WTC11 (cell line): Measurements from ENCODE around the gene TMA7. TPM values are rescaled to one million over a fixed set of nuclear protein-coding genes. Genes with fewer than 3 reads are reported as not detected.

Experiments used
- ATAC-seq: fragments of 200-7000 bp; cut with Tn5 transposase; 2 replicates; pipeline ENCODE4 v1.10.0; 2021; ENCODE audit warnings: mild to moderate bottlenecking, moderate library complexity
- CTCF ChIA-PET: fragments of 300-600 bp; sonication (Branson Sonifier 250); formaldehyde crosslinking; loops from one replicate; lab custom pipeline; 2021; ENCODE audit warnings: antibody characterized with exemption; lab: Charles Lee
- POLR2A ChIA-PET: fragments of 350-600 bp; sonication (Branson Sonifier 250); formaldehyde crosslinking; loops from one replicate; lab custom pipeline; 2021; ENCODE audit warnings: antibody characterized with exemption; lab: Charles Lee
- DNase-seq: peaks from one replicate; pipeline ENCODE4 v3.0.0; 2021; ENCODE audit warnings: low spot score
- H3K27ac Mint-ChIP-seq: 2 replicates; pipeline ENCODE4 v1.8.0; 2021; ENCODE audit warnings: mixed read lengths
- H3K27me3 Mint-ChIP-seq: 2 replicates; pipeline ENCODE4 v1.8.0; 2021; ENCODE audit warnings: low read depth, mild to moderate bottlenecking, moderate library complexity, mixed read lengths
- H3K36me3 Mint-ChIP-seq: 2 replicates; pipeline ENCODE4 v1.8.0; 2021; ENCODE audit warnings: mixed read lengths
- H3K4me1 Mint-ChIP-seq: 2 replicates; pipeline ENCODE4 v1.8.0; 2022; ENCODE audit warnings: mixed read lengths
- H3K4me3 Mint-ChIP-seq: 2 replicates; pipeline ENCODE4 v1.8.0; 2021; ENCODE audit warnings: mild to moderate bottlenecking, moderate library complexity, mixed read lengths
- H3K9me3 Mint-ChIP-seq: 2 replicates; pipeline ENCODE4 v1.8.0; 2021; ENCODE audit warnings: mixed read lengths
- ESRRA ChIP-seq: sonication (generic); formaldehyde crosslinking; IDR thresholded peaks from 2 replicates; pipeline ENCODE4 v1.8.1; 2022; ENCODE audit warnings: mild to moderate bottlenecking, missing genetic modification reagents, borderline replicate concordance
- FOXP1 ChIP-seq: sonication (generic); formaldehyde crosslinking; IDR thresholded peaks from 2 replicates; pipeline ENCODE4 v1.8.0; 2022; ENCODE audit warnings: missing genetic modification reagents, mild to moderate bottlenecking, moderate library complexity, borderline replicate concordance
- GABPB1 ChIP-seq: sonication (generic); formaldehyde crosslinking; IDR thresholded peaks from 2 replicates; pipeline ENCODE4 v1.8.1; 2023; ENCODE audit warnings: mild to moderate bottlenecking, missing genetic modification reagents
- GRHL2 ChIP-seq: fragments of 250-450 bp; sonication (Bioruptor Pico); IDR thresholded peaks from 2 replicates; pipeline ENCODE4 v1.8.0; 2022; ENCODE audit warnings: mild to moderate bottlenecking, moderate library complexity; ENCODE audit not compliant: insufficient replicate concordance, severe bottlenecking
- JAZF1 ChIP-seq: fragments of 250-450 bp; sonication (Bioruptor Pico); IDR thresholded peaks from 2 replicates; pipeline ENCODE4 v1.9.0; 2021; ENCODE audit warnings: moderate library complexity, mild to moderate bottlenecking, inconsistent platforms
- KAT7 ChIP-seq: sonication (generic); formaldehyde crosslinking; IDR thresholded peaks from 2 replicates; pipeline ENCODE4 v1.8.1; 2023; ENCODE audit warnings: missing genetic modification reagents, mild to moderate bottlenecking, borderline replicate concordance
- MXD4 ChIP-seq: fragments of 250-450 bp; sonication (Bioruptor Pico); IDR thresholded peaks from 2 replicates; pipeline ENCODE4 v1.8.0; 2021; ENCODE audit warnings: mild to moderate bottlenecking, moderate library complexity, borderline replicate concordance
- NFE2L1 ChIP-seq: sonication (generic); formaldehyde crosslinking; IDR thresholded peaks from 2 replicates; pipeline ENCODE4 v1.8.1; 2023; ENCODE audit warnings: missing genetic modification reagents
- NFYB ChIP-seq: sonication (generic); formaldehyde crosslinking; conservative IDR thresholded peaks from 2 replicates; pipeline ENCODE4 v1.8.0; 2022; ENCODE audit warnings: low read depth, missing genetic modification reagents
- NR3C1 ChIP-seq: sonication (generic); formaldehyde crosslinking; conservative IDR thresholded peaks from 2 replicates; pipeline ENCODE4 v1.8.1; 2023; ENCODE audit warnings: low read depth, mild to moderate bottlenecking, missing genetic modification reagents
- OVOL2 ChIP-seq: fragments of 250-450 bp; sonication (Bioruptor Pico); IDR thresholded peaks from 2 replicates; pipeline ENCODE4 v1.9.0; 2021; ENCODE audit warnings: mild to moderate bottlenecking, borderline replicate concordance
- SMAD3 ChIP-seq: sonication (generic); formaldehyde crosslinking; IDR thresholded peaks from 2 replicates; pipeline ENCODE4 v1.8.0; 2022; ENCODE audit warnings: missing genetic modification reagents, mild to moderate bottlenecking, borderline replicate concordance
- ZNF138 ChIP-seq: sonication (generic); formaldehyde crosslinking; conservative IDR thresholded peaks from 2 replicates; pipeline ENCODE4 v1.8.1; 2022; ENCODE audit warnings: mild to moderate bottlenecking, moderate library complexity, missing genetic modification reagents
- ZNF219 ChIP-seq: sonication (generic); formaldehyde crosslinking; IDR thresholded peaks from 2 replicates; pipeline ENCODE4 v1.8.0; 2023; ENCODE audit warnings: missing genetic modification reagents, mild to moderate bottlenecking, borderline replicate concordance
- ZNF263 ChIP-seq: sonication (generic); formaldehyde crosslinking; IDR thresholded peaks from 2 replicates; pipeline ENCODE4 v1.8.1; 2022; ENCODE audit warnings: low read depth, mild to moderate bottlenecking, moderate library complexity, missing genetic modification reagents
- total RNA-seq: library from RNA; stranded (reverse); gene quantifications from 3 replicates; pipeline ENCODE4 v1.2.3, GENCODE V29; 2021
- TF ChIP-seq, protein P1 (sequence below): sonication (generic); formaldehyde crosslinking; IDR thresholded peaks from 2 replicates; pipeline ENCODE4 v1.8.0; 2022; ENCODE audit warnings: missing genetic modification reagents
- TF ChIP-seq, protein P2 (sequence below): sonication (generic); formaldehyde crosslinking; IDR thresholded peaks from 2 replicates; pipeline ENCODE4 v1.8.1; 2023; ENCODE audit warnings: mild to moderate bottlenecking, missing genetic modification reagents, moderate library complexity
- TF ChIP-seq, protein P3 (sequence below): fragments of 250-450 bp; sonication (Bioruptor Pico); IDR thresholded peaks from 2 replicates; pipeline ENCODE4 v1.9.0; 2021; ENCODE audit warnings: mild to moderate bottlenecking
- TF ChIP-seq, protein P4 (sequence below): fragments of 250-450 bp; sonication (Bioruptor Pico); IDR thresholded peaks from 2 replicates; pipeline ENCODE4 v1.9.0; 2021; ENCODE audit warnings: mild to moderate bottlenecking

TMA7 gene
- total RNA-seq, 1 experiment from 2014 or later, result 318 TPM

DNA sequence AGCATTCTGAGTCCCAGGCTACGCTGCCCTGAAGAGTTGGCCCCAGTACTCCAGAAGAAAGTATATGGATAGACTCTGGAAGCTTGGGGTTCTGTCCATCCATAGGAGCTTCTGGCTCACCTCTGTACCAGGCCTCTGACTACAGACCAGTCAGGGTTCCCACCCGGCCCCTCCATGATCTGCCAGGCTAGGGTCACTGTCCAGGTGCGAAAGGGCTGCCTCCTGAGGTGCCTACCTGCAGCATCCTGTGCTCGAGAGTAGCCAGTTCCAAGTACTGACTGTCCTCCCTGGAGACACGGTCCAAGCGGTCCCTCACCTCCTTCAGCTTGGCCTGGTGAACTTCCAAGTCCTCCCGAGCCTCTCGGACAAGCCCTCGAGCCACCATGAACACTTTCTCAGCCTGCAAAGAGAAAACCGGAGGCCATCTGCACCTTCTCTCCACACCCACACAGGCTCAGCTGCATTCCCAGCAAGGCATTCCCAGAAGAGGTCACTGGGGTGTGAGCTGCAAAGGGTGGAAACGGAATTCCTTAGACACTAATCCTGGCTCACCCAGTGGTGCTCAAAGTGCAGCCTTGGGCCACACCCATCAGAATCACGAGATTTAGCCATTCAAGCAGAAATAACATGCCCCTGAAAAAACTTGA is 6.5 kb upstream of the TMA7 start:
- H3K9me3 Mint-ChIP-seq, result no peaks in the 10 kb centered on the region
- CTCF ChIA-PET, result interaction anchor here (1.0 to 8.2 kb wide), 8 partner anchors 12 to 239 kb away, joined by 3 to 142 read pairs (median 10); partner anchors contain the start of gene ATRIP
- H3K36me3 Mint-ChIP-seq, result peaks cover 36% of the 10 kb centered on the region
- no peaks in the 10 kb centered on the region for H3K27me3 Mint-ChIP-seq
- TF ChIP-seq, protein P1, sequence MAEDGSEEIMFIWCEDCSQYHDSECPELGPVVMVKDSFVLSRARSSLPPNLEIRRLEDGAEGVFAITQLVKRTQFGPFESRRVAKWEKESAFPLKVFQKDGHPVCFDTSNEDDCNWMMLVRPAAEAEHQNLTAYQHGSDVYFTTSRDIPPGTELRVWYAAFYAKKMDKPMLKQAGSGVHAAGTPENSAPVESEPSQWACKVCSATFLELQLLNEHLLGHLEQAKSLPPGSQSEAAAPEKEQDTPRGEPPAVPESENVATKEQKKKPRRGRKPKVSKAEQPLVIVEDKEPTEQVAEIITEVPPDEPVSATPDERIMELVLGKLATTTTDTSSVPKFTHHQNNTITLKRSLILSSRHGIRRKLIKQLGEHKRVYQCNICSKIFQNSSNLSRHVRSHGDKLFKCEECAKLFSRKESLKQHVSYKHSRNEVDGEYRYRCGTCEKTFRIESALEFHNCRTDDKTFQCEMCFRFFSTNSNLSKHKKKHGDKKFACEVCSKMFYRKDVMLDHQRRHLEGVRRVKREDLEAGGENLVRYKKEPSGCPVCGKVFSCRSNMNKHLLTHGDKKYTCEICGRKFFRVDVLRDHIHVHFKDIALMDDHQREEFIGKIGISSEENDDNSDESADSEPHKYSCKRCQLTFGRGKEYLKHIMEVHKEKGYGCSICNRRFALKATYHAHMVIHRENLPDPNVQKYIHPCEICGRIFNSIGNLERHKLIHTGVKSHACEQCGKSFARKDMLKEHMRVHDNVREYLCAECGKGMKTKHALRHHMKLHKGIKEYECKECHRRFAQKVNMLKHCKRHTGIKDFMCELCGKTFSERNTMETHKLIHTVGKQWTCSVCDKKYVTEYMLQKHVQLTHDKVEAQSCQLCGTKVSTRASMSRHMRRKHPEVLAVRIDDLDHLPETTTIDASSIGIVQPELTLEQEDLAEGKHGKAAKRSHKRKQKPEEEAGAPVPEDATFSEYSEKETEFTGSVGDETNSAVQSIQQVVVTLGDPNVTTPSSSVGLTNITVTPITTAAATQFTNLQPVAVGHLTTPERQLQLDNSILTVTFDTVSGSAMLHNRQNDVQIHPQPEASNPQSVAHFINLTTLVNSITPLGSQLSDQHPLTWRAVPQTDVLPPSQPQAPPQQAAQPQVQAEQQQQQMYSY, result 0 out of 2 replicates have a peak, but pooled peaks have one; percentile 16
- no peak for TF ChIP-seq GRHL2 (CRISPR knock-in tag)
- TF ChIP-seq, protein P2, sequence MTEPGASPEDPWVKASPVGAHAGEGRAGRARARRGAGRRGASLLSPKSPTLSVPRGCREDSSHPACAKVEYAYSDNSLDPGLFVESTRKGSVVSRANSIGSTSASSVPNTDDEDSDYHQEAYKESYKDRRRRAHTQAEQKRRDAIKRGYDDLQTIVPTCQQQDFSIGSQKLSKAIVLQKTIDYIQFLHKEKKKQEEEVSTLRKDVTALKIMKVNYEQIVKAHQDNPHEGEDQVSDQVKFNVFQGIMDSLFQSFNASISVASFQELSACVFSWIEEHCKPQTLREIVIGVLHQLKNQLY (CRISPR knock-in tag), result no peak
- ATAC-seq (no peak), DNase-seq (no peak)
- POLR2A ChIA-PET, result interaction anchor here (1.1 to 1.2 kb wide), 2 partner anchors 13 to 245 kb away, joined by 4 to 5 read pairs; partner anchors contain the start of genes ATRIP and CDC25A
- peak overlapping the region; percentile 92; the same call in 1 of the 2 replicates for H3K27ac Mint-ChIP-seq
- H3K4me1 Mint-ChIP-seq, result peaks cover 33% of the 10 kb centered on the region
- H3K4me3 Mint-ChIP-seq, result no peak overlapping the region

DNA sequence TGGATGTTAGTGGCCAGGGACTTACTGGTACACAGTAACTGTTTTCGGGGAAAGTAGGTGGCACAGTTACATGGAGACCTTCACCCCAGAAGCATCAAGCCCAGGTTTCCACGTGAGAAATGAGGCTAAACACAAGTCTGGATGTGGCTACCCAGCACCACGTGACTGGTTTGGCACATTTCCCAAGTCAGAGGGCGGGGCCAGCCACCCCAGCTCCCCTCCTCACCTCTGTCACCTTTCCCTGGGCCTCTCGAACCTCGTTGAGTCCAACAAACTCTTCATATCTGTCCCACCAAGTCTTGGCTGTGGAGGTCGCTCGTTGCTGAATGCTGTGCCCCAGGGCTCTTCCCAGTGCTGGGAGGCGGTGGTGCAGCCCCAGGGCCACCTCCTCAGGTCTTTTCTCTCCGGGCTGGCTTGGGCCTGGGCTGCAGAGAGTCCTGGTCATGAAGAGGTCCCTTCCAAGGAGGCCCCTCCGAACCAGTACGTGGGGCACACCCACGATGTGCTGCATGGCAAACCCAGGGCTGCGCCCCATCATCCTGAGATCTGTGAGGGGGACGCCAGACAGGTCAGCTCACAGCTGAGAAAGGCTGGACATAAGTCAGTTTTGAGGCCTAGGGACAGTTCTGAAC is 5.3 kb upstream of the TMA7 start:
- TF ChIP-seq SMAD3 (CRISPR knock-in tag), result no peak
- TF ChIP-seq OVOL2 (CRISPR knock-in tag), result no peak
- no peak for TF ChIP-seq ZNF138 (CRISPR knock-in tag)
- TF ChIP-seq GABPB1, result no peak
- TF ChIP-seq NR3C1 (CRISPR knock-in tag), result no peak
- TF ChIP-seq, protein P1, result no peak
- no peak for TF ChIP-seq MXD4
- TF ChIP-seq, protein P3, sequence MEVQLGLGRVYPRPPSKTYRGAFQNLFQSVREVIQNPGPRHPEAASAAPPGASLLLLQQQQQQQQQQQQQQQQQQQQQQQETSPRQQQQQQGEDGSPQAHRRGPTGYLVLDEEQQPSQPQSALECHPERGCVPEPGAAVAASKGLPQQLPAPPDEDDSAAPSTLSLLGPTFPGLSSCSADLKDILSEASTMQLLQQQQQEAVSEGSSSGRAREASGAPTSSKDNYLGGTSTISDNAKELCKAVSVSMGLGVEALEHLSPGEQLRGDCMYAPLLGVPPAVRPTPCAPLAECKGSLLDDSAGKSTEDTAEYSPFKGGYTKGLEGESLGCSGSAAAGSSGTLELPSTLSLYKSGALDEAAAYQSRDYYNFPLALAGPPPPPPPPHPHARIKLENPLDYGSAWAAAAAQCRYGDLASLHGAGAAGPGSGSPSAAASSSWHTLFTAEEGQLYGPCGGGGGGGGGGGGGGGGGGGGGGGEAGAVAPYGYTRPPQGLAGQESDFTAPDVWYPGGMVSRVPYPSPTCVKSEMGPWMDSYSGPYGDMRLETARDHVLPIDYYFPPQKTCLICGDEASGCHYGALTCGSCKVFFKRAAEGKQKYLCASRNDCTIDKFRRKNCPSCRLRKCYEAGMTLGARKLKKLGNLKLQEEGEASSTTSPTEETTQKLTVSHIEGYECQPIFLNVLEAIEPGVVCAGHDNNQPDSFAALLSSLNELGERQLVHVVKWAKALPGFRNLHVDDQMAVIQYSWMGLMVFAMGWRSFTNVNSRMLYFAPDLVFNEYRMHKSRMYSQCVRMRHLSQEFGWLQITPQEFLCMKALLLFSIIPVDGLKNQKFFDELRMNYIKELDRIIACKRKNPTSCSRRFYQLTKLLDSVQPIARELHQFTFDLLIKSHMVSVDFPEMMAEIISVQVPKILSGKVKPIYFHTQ (CRISPR knock-in tag), result no peak
- no peak for TF ChIP-seq ZNF219 (CRISPR knock-in tag)
- no peak for TF ChIP-seq ZNF263 (CRISPR knock-in tag)
- no peak for TF ChIP-seq NFE2L1 (CRISPR knock-in tag)
- no peak for TF ChIP-seq KAT7 (CRISPR knock-in tag)
- no peak for TF ChIP-seq FOXP1 (CRISPR knock-in tag)
- TF ChIP-seq ESRRA (CRISPR knock-in tag), result no peak
- TF ChIP-seq, protein P4, sequence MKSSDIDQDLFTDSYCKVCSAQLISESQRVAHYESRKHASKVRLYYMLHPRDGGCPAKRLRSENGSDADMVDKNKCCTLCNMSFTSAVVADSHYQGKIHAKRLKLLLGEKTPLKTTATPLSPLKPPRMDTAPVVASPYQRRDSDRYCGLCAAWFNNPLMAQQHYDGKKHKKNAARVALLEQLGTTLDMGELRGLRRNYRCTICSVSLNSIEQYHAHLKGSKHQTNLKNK (CRISPR knock-in tag), result no peak
- TF ChIP-seq JAZF1 (CRISPR knock-in tag), result no peak
- no peak for TF ChIP-seq NFYB (CRISPR knock-in tag)
- H3K36me3 Mint-ChIP-seq, result peaks cover 36% of the 10 kb centered on the region
- no peaks in the 10 kb centered on the region for H3K9me3 Mint-ChIP-seq
- H3K27ac Mint-ChIP-seq, result no peak overlapping the region
- ChIA-PET POLR2A (no interaction called here), CTCF (interaction anchor here (1.0 to 8.2 kb wide), 4 partner anchors 16 to 240 kb away, joined by 3 to 218 read pairs (median 113); partner anchors contain the start of gene PFKFB4)
- no peak overlapping the region for H3K4me3 Mint-ChIP-seq
- ATAC-seq (no peak), DNase-seq (no peak)
- no peaks in the 10 kb centered on the region for H3K27me3 Mint-ChIP-seq
- H3K4me1 Mint-ChIP-seq, result peaks cover 40% of the 10 kb centered on the region
